Fibroblast of villous mesenchyme (primary cell): ENCODE results near the gene FIGNL2. TPM values are rescaled to one million over a fixed set of nuclear protein-coding genes. Genes with fewer than 3 reads are reported as not detected.

ENCODE experiments used
- DNase-seq: peaks from one replicate; pipeline ENCODE4 v3.0.0-alpha.2; 2010; ENCODE audit warnings: low read depth
- H3K4me3 ChIP-seq: 2 replicates; pipeline ENCODE4 v1.5.1; 2011; ENCODE audit warnings: low read depth, mild to moderate bottlenecking, low read length
- total RNA-seq: library from RNA; depleted of rRNA; stranded (reverse); fragments of >200 nt; gene quantifications from 2 replicates; pipeline ENCODE4 v1.2.3, GENCODE V29; 2012
- TF ChIP-seq, protein P1 (sequence below): IDR thresholded peaks from 2 replicates; pipeline ENCODE4 v1.5.1; 2012; ENCODE audit warnings: low read depth, mild to moderate bottlenecking, low read length; ENCODE audit not compliant: insufficient read depth

The FIGNL2 gene
- total RNA-seq, 1 donor: under 0.01 TPM

DNA sequence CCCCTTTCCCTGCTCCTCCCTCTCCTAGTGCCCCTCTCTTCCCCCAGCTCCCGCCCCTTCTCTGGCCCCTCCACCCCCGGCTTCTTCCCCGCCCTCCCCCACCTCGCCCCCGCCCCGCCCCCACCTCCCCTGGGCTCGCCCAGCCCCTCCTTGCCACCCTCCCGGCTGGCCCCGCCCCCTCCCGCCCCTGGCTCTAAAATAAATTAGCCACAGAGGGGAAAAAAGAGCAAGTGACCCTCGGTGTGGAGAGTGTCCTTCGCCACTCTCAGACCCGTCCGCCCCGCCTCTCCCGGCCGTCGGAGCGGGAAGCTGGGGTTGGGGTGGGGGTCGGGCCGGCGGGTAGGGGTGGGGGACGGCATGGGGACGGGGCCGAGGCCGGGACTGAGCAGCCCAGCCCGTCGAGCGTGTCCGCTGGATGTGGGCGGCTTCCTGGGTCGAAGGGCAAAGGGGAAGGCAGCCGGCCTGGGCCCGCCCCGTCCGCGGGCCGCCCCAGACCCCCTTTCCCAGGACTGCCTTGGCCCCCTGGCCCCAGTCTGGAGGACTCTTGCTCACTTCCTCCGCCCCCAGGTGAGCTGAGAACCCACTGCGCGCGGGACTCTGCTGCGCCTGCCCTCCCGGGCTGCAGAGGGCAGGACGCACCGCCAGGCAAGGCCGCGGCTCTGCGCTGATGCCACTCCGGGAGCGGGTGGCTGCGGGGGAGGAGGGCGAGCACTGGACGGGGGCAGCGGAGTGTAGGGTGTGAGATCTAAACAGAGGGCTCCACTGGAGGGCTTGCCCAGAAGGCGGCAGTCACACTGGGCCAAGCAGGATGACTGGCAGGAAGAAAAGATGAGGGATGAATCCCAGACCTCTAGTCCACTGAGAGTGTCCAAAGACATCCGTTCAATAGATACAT is 570 bp upstream of the FIGNL2 start:
- TF ChIP-seq, protein P1, sequence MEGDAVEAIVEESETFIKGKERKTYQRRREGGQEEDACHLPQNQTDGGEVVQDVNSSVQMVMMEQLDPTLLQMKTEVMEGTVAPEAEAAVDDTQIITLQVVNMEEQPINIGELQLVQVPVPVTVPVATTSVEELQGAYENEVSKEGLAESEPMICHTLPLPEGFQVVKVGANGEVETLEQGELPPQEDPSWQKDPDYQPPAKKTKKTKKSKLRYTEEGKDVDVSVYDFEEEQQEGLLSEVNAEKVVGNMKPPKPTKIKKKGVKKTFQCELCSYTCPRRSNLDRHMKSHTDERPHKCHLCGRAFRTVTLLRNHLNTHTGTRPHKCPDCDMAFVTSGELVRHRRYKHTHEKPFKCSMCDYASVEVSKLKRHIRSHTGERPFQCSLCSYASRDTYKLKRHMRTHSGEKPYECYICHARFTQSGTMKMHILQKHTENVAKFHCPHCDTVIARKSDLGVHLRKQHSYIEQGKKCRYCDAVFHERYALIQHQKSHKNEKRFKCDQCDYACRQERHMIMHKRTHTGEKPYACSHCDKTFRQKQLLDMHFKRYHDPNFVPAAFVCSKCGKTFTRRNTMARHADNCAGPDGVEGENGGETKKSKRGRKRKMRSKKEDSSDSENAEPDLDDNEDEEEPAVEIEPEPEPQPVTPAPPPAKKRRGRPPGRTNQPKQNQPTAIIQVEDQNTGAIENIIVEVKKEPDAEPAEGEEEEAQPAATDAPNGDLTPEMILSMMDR: no peak
- no peak for DNase-seq
- no peak overlapping the region for H3K4me3 ChIP-seq

DNA sequence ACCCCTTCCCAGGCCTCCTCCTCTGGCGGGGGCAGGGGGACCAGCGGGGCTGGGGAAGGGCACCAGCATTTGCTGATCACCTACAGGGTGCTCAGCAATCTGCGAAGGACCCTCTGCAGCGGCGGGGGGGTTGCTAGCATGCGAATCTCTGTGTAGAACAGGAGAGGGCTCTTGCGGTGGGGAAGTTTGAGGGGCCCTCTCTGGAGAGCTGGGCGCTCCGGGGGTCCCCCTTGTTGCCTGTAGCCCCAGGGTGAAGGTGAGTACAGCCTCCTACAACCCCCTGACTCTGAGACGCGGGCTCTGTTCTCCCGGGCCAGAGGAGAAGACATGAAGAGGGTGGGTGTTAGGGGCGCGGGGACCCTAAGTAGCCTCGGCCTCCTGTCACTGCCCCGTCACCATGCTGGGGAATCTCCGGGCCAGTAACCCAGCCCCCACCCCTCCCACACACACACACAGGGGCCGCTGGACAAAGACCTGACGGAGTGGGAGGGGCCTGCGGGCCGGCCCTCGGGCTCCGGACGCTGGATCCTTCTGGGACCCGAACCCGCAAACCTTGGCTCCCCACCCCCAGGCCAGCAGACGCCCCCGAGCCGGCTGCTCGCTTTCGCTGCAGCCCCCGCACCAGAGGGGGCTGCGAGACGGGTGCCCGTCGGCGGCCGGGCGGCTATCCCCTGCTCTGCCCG is 734 bp downstream of the FIGNL2 start:
- TF ChIP-seq, protein P1: no peak
- H3K4me3 ChIP-seq: peak overlapping the region; percentile 60
- no peak for DNase-seq

DNA sequence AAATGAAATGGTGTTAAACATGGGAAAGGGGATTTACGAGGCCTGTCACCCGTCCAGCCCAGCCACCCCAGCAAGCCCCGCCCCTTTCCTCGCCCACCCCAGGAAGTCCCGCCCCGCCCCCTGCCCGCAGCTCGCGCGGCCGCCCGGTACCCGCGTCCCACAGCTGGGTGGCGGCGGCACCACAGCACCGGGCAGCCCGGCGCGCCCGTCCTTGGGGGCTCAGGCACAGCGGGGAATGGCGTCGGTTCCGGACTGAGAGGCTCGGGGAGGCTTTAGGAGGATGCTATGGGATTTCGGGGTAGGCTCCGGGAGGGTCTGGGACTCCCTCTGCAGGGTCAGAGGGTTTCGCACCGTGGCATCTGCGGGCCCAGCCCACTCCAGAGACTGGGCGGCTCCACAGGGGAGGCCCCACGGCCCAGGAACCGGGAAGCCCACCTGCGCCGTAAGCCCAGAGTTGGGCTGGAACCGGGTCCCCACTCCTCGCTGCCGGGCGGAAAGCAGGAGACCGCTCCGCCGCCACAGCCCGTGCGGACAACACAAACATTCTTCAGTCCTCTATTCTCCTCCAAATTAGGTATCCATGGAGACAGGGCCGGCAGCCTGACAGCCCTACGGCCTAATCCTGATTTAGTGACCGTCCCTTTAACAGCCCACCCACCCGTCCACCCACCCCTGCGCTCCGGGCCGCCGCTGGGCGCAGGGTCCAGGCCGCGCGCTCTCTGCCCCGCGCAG is 1.4 kb downstream of the FIGNL2 start:
- H3K4me3 ChIP-seq: peak overlapping the region; percentile 60
- no peak for DNase-seq
- TF ChIP-seq, protein P1: no peak

DNA sequence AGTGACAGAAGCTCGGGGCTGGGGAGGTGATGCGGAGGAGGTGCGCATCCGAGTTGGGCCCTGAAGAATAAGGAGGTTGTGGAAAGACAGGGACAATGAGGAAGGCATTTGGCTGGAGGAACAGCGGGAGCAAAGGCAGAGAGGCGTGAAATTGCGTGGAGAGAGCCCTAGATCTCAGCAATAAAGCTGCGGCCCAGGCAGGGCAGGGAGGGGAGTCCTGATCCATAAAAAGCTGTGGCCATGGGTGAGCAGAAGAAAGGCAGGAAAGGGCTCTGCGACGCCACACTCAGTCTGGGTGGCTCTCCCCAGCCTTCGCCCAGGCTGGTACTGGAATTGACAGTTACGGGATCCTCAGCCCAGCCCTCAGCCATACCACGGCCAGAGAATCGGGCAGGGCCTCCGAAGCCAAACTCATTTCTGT is 2.2 kb downstream of the FIGNL2 start:
- DNase-seq: no peak
- no peak overlapping the region for H3K4me3 ChIP-seq
- TF ChIP-seq, protein P1: no peak

DNA sequence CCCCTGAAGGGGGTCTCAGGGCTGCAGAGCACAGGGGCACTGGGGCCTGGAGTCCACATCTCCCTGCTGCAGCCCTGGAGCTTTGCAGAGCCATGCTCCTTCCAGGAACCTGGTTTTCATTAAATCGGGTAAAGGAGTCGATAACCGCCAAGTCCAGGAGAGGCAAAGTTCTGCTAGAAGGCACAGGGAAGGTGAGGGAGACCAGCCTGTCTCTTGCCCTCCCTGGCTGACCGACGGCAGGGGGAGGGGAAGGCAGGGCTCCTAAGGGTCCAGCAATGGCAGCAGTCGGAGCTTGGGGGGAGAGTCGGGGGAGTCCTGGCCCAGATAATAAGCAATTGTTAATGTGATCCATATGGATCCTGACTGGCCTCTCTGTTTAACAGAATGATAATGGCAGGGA is 3.0 kb downstream of the FIGNL2 start:
- no peak overlapping the region for H3K4me3 ChIP-seq
- TF ChIP-seq, protein P1: no peak
- DNase-seq: no peak

DNA sequence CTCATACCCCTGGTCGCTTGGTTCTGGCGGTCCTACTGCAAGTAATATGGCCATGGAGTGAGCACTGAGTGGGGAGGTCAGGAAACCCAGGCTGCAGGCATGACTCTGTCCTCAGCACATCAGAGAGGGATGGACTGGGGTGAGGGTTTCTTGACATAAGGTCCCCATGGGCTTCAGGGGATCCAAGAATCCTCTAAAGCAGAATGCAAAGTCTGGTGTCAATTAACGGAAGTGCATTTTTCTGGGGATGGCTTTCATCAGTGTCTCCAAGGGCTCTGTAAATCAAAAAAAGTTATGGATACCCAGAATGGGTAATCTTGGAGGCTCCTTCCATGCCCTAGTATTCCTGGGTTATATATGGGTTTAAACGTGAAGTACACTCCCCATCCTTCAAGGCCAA is 3.7 kb downstream of the FIGNL2 start:
- TF ChIP-seq, protein P1: no peak
- no peak for DNase-seq
- no peak overlapping the region for H3K4me3 ChIP-seq
